ENCODE data around the gene PAMR1. TPM values are rescaled to one million over a fixed set of nuclear protein-coding genes. Genes with fewer than 3 reads are reported as not detected.
A peak's percentile ranks its signal among the peaks of the same experiment; 100 is the strongest.

PAMR1 gene
- total RNA-seq (2014; rRNA removed; shearing (Covaris generic)), result not detected in 2 replicates
- polyA plus RNA-seq (2015; cell fraction: cytosol; rRNA removed), result not detected in 2 replicates
- polyA plus RNA-seq (2015; cell fraction: nucleus; rRNA removed), result not detected in 2 replicates

- no peak for DNase-seq (ENCODE audit: low read depth, low spot score)
- in situ Hi-C loops (cut with HindIII; ENCODE audit: low pct_unique_long_range_greater_than_20kb, low sequenced_read_pairs), result no loop called here
Observed at GRCh38 chr11:35525501-35526175, at the start of gene PAMR1. Gene PAMR1, minus strand, starts transcription at chr11:35525616. Its CDS starts 31 bp downstream, at chr11:35525585.

GRCh38 chr11:35571696-35572095, 46.3 kb upstream of the PAMR1 start:
- in situ Hi-C loops (cut with HindIII; ENCODE audit: low pct_unique_long_range_greater_than_20kb, low sequenced_read_pairs), result no loop called here
- no peak for DNase-seq (ENCODE audit: low read depth, low spot score)

- no peak for DNase-seq (ENCODE audit: low read depth, low spot score)
- in situ Hi-C loops (cut with HindIII; ENCODE audit: low pct_unique_long_range_greater_than_20kb, low sequenced_read_pairs), result no loop called here
Observed at GRCh38 chr11:35567737-35568465, 42.5 kb upstream of the PAMR1 start.

GRCh38 chr11:35566885-35567284, 41.5 kb upstream of the PAMR1 start:
- DNase-seq (ENCODE audit: low read depth, low spot score), result no peak
- in situ Hi-C loops (cut with HindIII; ENCODE audit: low pct_unique_long_range_greater_than_20kb, low sequenced_read_pairs), result no loop called here

- DNase-seq (ENCODE audit: low read depth, low spot score), result no peak
- in situ Hi-C loops (cut with HindIII; ENCODE audit: low pct_unique_long_range_greater_than_20kb, low sequenced_read_pairs), result no loop called here
Observed at GRCh38 chr11:35566181-35566580, 40.8 kb upstream of the PAMR1 start.

DNA sequence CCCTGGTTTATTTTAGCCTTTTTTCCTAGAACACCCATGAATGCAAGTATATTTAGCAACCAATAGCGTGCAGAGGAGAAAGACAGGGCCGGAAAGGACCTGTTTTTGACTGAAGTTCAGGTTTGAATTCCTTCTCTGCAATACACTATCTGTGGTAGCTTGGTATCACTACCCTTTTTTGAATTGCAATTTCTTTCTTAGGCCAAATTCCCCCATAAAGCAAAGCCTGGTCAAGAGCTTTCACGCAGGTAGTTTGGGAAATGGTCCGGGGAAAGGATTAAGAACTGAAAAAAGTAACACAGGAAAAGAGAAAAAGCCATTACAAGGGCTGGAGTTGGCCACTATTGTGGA, 38.8 kb upstream of the PAMR1 start:
- no peak for DNase-seq (ENCODE audit: low read depth, low spot score)
- in situ Hi-C loops (cut with HindIII; ENCODE audit: low pct_unique_long_range_greater_than_20kb, low sequenced_read_pairs), result no loop called here

- DNase-seq (ENCODE audit: low read depth, low spot score), result no peak
- in situ Hi-C loops (cut with HindIII; ENCODE audit: low pct_unique_long_range_greater_than_20kb, low sequenced_read_pairs), result no loop called here
Observed at GRCh38 chr11:35563484-35564244, 38.2 kb upstream of the PAMR1 start.

GRCh38 chr11:35559949-35560348, 34.5 kb upstream of the PAMR1 start:
- in situ Hi-C loops (cut with HindIII; ENCODE audit: low pct_unique_long_range_greater_than_20kb, low sequenced_read_pairs), result no loop called here
- no peak for DNase-seq (ENCODE audit: low read depth, low spot score)

GRCh38 chr11:35558513-35558912, 33.1 kb upstream of the PAMR1 start:
- in situ Hi-C loops (cut with HindIII; ENCODE audit: low pct_unique_long_range_greater_than_20kb, low sequenced_read_pairs), result no loop called here
- no peak for DNase-seq (ENCODE audit: low read depth, low spot score)

DNA sequence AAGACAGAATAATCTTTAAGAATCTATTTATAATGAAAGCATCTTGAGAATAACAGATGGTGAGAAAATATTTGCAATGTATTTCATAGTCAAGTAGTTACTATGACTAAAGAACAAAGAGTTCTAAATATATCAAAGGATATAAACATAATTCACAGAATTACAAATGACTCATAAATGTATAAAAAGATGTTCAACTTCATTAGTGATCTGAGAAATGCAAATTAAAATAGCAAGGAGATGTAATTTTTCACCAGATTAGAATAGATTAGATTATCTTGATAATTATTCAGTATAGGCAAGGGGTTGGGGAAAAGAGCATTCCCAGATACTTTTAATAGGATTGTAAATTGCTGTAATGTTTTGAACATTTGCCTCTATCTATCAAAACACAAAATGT, 30.1 kb upstream of the PAMR1 start:
- no peak for DNase-seq (ENCODE audit: low read depth, low spot score)
- in situ Hi-C loops (cut with HindIII; ENCODE audit: low pct_unique_long_range_greater_than_20kb, low sequenced_read_pairs), result no loop called here

DNA sequence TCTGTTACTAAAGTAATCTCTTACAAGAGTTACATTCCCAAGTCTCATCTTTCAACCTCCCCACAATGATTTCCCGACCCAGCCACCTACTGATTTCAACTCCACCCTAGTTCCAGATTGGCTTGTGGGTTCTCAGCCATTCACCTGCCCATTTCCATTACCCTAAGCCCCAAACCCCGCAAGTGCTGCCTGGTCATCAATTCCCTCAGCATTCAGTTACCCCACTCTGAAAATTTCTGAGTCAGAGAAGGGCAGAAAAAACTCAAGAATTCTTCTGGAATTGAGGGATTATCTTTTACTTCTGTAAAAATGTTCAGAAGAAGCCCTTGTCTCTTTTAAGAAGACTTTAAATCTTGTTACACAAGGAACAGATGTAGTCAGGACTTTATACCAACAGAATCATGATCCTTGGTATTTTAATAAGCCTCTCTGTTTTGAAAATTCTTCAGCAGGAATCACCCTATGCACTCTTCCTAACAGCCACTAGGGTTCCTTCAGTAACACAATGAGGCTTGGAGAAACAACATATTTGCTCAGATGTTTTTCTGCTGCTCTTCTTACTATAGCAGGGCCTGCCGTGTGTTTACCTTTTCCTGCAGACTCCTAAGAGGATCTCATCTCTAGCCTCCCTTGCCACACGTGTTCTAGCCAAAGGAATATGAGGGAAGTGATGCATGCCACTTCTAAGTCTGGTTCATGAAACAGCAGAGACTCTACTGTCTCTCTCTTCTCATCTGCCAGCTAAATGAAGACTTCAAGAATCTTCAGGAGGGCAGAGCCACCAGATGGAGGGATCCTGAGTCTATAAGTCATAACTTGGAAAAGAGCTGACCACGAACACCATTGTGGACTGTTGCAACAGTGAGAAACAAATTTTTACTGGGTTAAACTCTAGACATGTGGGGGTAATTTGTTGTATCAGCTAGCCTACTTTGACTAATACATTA, 29.3 kb upstream of the PAMR1 start:
- in situ Hi-C loops (cut with HindIII; ENCODE audit: low pct_unique_long_range_greater_than_20kb, low sequenced_read_pairs), result no loop called here
- peak; percentile 4 for DNase-seq (ENCODE audit: low read depth, low spot score)

GRCh38 chr11:35553831-35554230, 28.4 kb upstream of the PAMR1 start:
- in situ Hi-C loops (cut with HindIII; ENCODE audit: low pct_unique_long_range_greater_than_20kb, low sequenced_read_pairs), result no loop called here
- DNase-seq (ENCODE audit: low read depth, low spot score), result no peak

GRCh38 chr11:35553021-35553420, 27.6 kb upstream of the PAMR1 start:
- in situ Hi-C loops (cut with HindIII; ENCODE audit: low pct_unique_long_range_greater_than_20kb, low sequenced_read_pairs), result no loop called here
- no peak for DNase-seq (ENCODE audit: low read depth, low spot score)

DNA sequence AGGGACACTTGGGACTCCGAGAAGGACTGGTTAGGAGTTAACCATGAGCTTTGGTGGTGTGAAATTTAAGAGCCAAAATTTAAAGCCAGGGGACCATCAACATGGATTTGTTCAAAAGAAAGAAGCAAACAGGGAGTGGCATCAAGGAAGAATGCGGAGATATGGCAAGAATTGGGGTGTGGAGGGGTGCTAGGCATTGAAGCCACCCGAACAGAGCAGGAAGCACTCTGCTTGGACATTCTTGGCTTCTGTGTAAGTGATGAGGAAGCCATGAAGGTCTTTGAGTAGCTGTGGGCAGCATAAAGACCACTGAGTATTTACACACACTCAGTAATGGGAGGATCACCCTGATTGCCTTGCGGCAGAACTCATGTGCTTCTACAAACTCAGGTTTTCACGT, 27.2 kb upstream of the PAMR1 start:
- in situ Hi-C loops (cut with HindIII; ENCODE audit: low pct_unique_long_range_greater_than_20kb, low sequenced_read_pairs), result no loop called here
- no peak for DNase-seq (ENCODE audit: low read depth, low spot score)

GRCh38 chr11:35550374-35551036, 25.1 kb upstream of the PAMR1 start:
- in situ Hi-C loops (cut with HindIII; ENCODE audit: low pct_unique_long_range_greater_than_20kb, low sequenced_read_pairs), result no loop called here
- no peak for DNase-seq (ENCODE audit: low read depth, low spot score)

- DNase-seq (ENCODE audit: low read depth, low spot score), result no peak
- in situ Hi-C loops (cut with HindIII; ENCODE audit: low pct_unique_long_range_greater_than_20kb, low sequenced_read_pairs), result no loop called here
Observed at GRCh38 chr11:35549787-35550186, 24.4 kb upstream of the PAMR1 start.

GRCh38 chr11:35548925-35549561, 23.6 kb upstream of the PAMR1 start:
- in situ Hi-C loops (cut with HindIII; ENCODE audit: low pct_unique_long_range_greater_than_20kb, low sequenced_read_pairs), result no loop called here

More at GRCh38 chr11:35548925-35549561, 23.6 kb upstream of the PAMR1 start:
- DNase-seq (ENCODE audit: low read depth, low spot score), result no peak
